GM23338 (cell line): ENCODE results near the gene OTOP2. TPM values are rescaled to one million over a fixed set of nuclear protein-coding genes. Genes with fewer than 3 reads are reported as not detected.
A peak's percentile ranks its signal among the peaks of the same experiment; 100 is the strongest.

Experiments
- ATAC-seq: fragments of 200-7000 bp; cut with Tn5 transposase; 3 replicates; pipeline ENCODE4 v1.9.1; 2020
- DNase-seq: peaks from one replicate; pipeline ENCODE4 v3.0.0-alpha.2; 2015; ENCODE audit warnings: low spot score
- H2AFZ ChIP-seq: fragments of 200-600 bp; sonication (generic); 2 replicates; pipeline ENCODE4 v1.8.0; 2016; ENCODE audit warnings: antibody characterized with exemption, mild to moderate bottlenecking, moderate library complexity
- H3F3A ChIP-seq: fragments of 200-600 bp; sonication (generic); replicated peaks from 2 replicates; pipeline ENCODE4 v1.8.0; 2017; ENCODE audit warnings: antibody characterized with exemption, mixed run types, low read depth
- H3K27ac ChIP-seq: fragments of 200-600 bp; sonication (generic); 2 replicates; pipeline ENCODE4 v1.6.1; 2016; ENCODE audit warnings: low read depth
- H3K27me3 ChIP-seq: fragments of 200-600 bp; sonication (generic); 2 replicates; pipeline ENCODE4 v1.8.0; 2016; ENCODE audit warnings: mild to moderate bottlenecking, mixed run types, moderate library complexity; ENCODE audit not compliant: insufficient read depth
- H3K36me3 ChIP-seq: fragments of 200-600 bp; sonication (generic); 2 replicates; pipeline ENCODE4 v1.8.0; 2016; ENCODE audit warnings: mild to moderate bottlenecking; ENCODE audit not compliant: insufficient read depth
- H3K4me1 ChIP-seq: fragments of 200-600 bp; sonication (generic); 2 replicates; pipeline ENCODE4 v1.8.0; 2016; ENCODE audit warnings: mild to moderate bottlenecking, moderate library complexity; ENCODE audit not compliant: insufficient read depth
- H3K4me2 ChIP-seq: fragments of 200-600 bp; sonication (generic); 2 replicates; pipeline ENCODE4 v1.7.1; 2017; ENCODE audit warnings: mixed run types
- H3K4me3 ChIP-seq: fragments of 200-600 bp; sonication (generic); 2 replicates; pipeline ENCODE4 v1.6.1; 2016; ENCODE audit warnings: mixed run types
- H3K79me2 ChIP-seq: fragments of 200-600 bp; sonication (generic); replicated peaks from 2 replicates; pipeline ENCODE4 v1.8.0; 2017; ENCODE audit warnings: mild to moderate bottlenecking; ENCODE audit not compliant: insufficient read depth
- H3K9me2 ChIP-seq: fragments of 200-600 bp; sonication (generic); 2 replicates; pipeline ENCODE4 v1.8.0; 2017; ENCODE audit not compliant: insufficient read depth
- H4K20me1 ChIP-seq: fragments of 200-600 bp; sonication (generic); replicated peaks from 2 replicates; pipeline ENCODE4 v1.8.0; 2017; ENCODE audit warnings: mild to moderate bottlenecking; ENCODE audit not compliant: insufficient read depth
- H3K27ac Mint-ChIP-seq: 2 replicates; pipeline ENCODE4 v1.8.0; 2020; ENCODE audit warnings: inconsistent platforms, mild to moderate bottlenecking, moderate library complexity, mixed read lengths
- H3K27me3 Mint-ChIP-seq: 3 replicates; pipeline ENCODE4 v1.8.0; 2022; ENCODE audit warnings: low read depth, mild to moderate bottlenecking, moderate library complexity, mixed read lengths, inconsistent platforms; ENCODE audit not compliant: insufficient read depth, poor library complexity
- H3K36me3 Mint-ChIP-seq: 3 replicates; pipeline ENCODE4 v1.8.0; 2021; ENCODE audit warnings: low read depth, mild to moderate bottlenecking, inconsistent platforms, moderate library complexity, mixed read lengths
- H3K4me1 Mint-ChIP-seq: 3 replicates; pipeline ENCODE4 v1.8.0; 2020; ENCODE audit warnings: mild to moderate bottlenecking, inconsistent platforms, mixed read lengths
- H3K4me3 Mint-ChIP-seq: 3 replicates; pipeline ENCODE4 v1.8.0; 2021; ENCODE audit warnings: moderate library complexity, mild to moderate bottlenecking, inconsistent platforms, mixed read lengths
- H3K9me3 Mint-ChIP-seq: 3 replicates; pipeline ENCODE4 v1.8.0; 2020; ENCODE audit warnings: moderate library complexity, mild to moderate bottlenecking, inconsistent platforms, mixed read lengths
- CTCF ChIP-seq, 2 experiments: fragments of 200-600 bp in 1 of 2; sonication (generic) in 1 of 2; conservative IDR thresholded peaks; 2 replicates each; pipeline versions ENCODE4 v1.5.1 to v1.6.1; 2016 to 2017; ENCODE audit warnings: antibody characterized with exemption in 2 of 2, low read depth in 2 of 2, mild to moderate bottlenecking in 2 of 2, moderate library complexity in 1 of 2
- JUNB ChIP-seq: IDR thresholded peaks from one replicate; pipeline ENCODE4 v1.6.1; 2016; ENCODE audit warnings: antibody characterized with exemption; ENCODE audit not compliant: unreplicated experiment
- NANOG ChIP-seq: IDR thresholded peaks from 2 replicates; pipeline ENCODE4 v1.6.1; 2016; ENCODE audit warnings: antibody characterized with exemption, borderline replicate concordance
- ZNF331 ChIP-seq: fragments of 250-450 bp; sonication (Bioruptor Pico); IDR thresholded peaks from 2 replicates; pipeline ENCODE4 v1.5.0; 2020; ENCODE audit warnings: low read depth, mild to moderate bottlenecking, moderate library complexity
- ZNF462 ChIP-seq: fragments of 250-450 bp; sonication (Bioruptor Pico); IDR thresholded peaks from 2 replicates; pipeline ENCODE4 v1.5.0; 2020; ENCODE audit warnings: mild to moderate bottlenecking, moderate library complexity
- polyA plus RNA-seq: library from polyadenylated mRNA; unstranded; fragments of >200 nt; fragmentation: Nextera tagmentation; extraction: Ambion mirVana; gene quantifications from 2 replicates; pipeline ENCODE4 v1.2.1, GENCODE V29; 2016
- total RNA-seq: library from RNA; depleted of rRNA; stranded (reverse); fragments of >200 nt; shearing (Covaris generic); gene quantifications from 2 replicates; pipeline ENCODE4 v1.2.3, GENCODE V29; 2014

OTOP2 gene
- total and polyA plus RNA-seq, 2 experiments from 2014 or later = not detected

- no peak for TF ChIP-seq ZNF462 (CRISPR knock-in tag)
- no peak for TF ChIP-seq CTCF (conservative IDR thresholded peaks at IDR 0.05; ENCODE audit: low read depth in 2 of 2)
- no peak for TF ChIP-seq NANOG
- TF ChIP-seq JUNB = no peak
Observed at GRCh38 chr17:74979408-74980146, 55.5 kb downstream of the OTOP2 start (continued).

- peaks cover 7% of the 10 kb centered on the region; the same call in 2 of the 3 replicates for H3K4me1 Mint-ChIP-seq
- H3K36me3 ChIP-seq = no peaks in the 10 kb centered on the region
- peaks cover 13% of the 10 kb centered on the region for H3K4me1 ChIP-seq
- peak overlapping the region; percentile 93 for H3K4me2 ChIP-seq
- H3K9me3 Mint-ChIP-seq = no peaks in the 10 kb centered on the region
- H3K79me2 ChIP-seq = no peaks in the 10 kb centered on the region
- H3K4me3 ChIP-seq = peak overlapping the region; percentile 93
- no peaks in the 10 kb centered on the region for H3K9me2 ChIP-seq
- peak overlapping the region; percentile 72 for H3K27ac ChIP-seq
- ATAC-seq = peak; percentile 8
- peaks cover 10% of the 10 kb centered on the region; the same call in 1 of the 2 replicates for H3F3A ChIP-seq
- H4K20me1 ChIP-seq = no peaks in the 10 kb centered on the region
- H3K27me3 ChIP-seq = peaks cover 9% of the 10 kb centered on the region
- peaks cover 7% of the 10 kb centered on the region for H3K27me3 Mint-ChIP-seq
- no peaks in the 10 kb centered on the region for H3K36me3 Mint-ChIP-seq
- no peak for DNase-seq
- no peak overlapping the region; the same call in 1 of the 2 replicates for H3K27ac Mint-ChIP-seq
- H3K4me3 Mint-ChIP-seq = peak overlapping the region; percentile 78
- H2AFZ ChIP-seq = peak overlapping the region; percentile 75; the same call in 1 of the 2 replicates
- no peak for TF ChIP-seq ZNF462 (CRISPR knock-in tag)
- no peak for TF ChIP-seq NANOG
- no peak for TF ChIP-seq ZNF331
Observed at GRCh38 chr17:74981318-74981978, 57.4 kb downstream of the OTOP2 start.
